GM19043 (cell line): Measurements from ENCODE around the gene TPD52L2.
"Not testable (repeated sequence)": the region's sequence is repeated elsewhere in the genome, so short reads cannot be mapped to it uniquely, and the experiment has no call there.

Source experiments
- ATAC-seq: cut with Tn5 transposase; IDR thresholded peaks from one replicate; pipeline ENCODE4 v1.9.1; 2021; ENCODE audit warnings: low read depth; ENCODE audit not compliant: unreplicated experiment

The TPD52L2 gene

DNA sequence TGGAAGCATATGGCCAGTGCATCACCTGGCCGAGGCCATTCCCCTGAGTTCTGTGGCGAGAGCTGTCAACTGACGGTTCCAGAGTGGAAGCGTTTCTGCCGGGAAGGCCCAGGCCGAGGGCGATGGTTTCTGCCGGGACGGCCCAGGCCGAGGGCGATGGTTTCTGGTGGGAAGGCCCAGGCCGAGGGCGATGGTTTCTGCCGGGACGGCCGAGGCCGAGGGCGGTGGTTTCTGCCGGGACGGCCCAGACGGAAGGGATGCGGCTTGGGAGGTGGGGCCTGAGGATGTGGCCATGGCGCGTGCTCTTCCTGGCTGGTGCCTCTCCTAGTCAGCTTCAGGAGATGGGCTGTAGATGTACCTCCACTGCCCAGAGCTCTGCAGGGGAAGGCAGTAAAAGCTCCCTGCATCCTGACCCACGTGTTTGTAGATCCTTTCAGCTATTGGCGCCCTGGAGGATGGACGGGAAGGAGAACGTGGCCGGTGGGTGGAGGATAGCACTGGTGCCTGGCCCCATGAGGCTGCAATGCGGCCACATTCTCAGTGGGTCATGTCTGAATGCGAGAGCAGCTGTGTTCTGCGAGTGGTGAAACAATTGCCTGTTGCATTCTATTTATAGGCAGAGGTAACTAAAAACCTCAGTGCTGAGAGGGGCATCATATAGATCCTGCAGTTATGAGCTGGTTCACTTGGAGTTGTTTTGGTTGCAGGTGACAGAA, 12.8 kb downstream of the TPD52L2 start:
- no peak for ATAC-seq

GRCh38 chr20:63878899-63879663, 14.0 kb downstream of the TPD52L2 start:
- ATAC-seq: no peak

DNA sequence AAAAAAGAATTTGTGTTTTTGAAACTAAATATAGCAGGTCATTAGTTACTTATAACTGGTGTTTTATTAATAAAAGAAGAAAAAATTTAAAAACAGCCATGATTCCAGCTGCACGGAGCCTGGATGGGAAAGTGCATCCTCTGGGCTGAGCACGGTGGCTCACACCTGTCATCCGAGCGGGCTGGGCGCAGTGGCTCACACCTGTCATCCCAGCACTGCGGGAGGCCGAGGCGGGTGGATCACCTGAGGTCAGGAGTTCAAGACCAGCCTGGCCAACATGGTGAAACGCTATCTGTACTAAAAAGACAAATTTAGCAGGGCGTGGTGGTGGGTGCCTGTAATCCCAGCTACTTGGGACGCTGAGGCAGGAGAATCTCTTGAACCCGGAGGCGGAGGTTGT, 15.8 kb downstream of the TPD52L2 start:
- ATAC-seq: not testable (repeated sequence)

- no peak for ATAC-seq
These were observed 16.6 kb downstream of the TPD52L2 start for GRCh38 chr20:63881451-63882226.

DNA sequence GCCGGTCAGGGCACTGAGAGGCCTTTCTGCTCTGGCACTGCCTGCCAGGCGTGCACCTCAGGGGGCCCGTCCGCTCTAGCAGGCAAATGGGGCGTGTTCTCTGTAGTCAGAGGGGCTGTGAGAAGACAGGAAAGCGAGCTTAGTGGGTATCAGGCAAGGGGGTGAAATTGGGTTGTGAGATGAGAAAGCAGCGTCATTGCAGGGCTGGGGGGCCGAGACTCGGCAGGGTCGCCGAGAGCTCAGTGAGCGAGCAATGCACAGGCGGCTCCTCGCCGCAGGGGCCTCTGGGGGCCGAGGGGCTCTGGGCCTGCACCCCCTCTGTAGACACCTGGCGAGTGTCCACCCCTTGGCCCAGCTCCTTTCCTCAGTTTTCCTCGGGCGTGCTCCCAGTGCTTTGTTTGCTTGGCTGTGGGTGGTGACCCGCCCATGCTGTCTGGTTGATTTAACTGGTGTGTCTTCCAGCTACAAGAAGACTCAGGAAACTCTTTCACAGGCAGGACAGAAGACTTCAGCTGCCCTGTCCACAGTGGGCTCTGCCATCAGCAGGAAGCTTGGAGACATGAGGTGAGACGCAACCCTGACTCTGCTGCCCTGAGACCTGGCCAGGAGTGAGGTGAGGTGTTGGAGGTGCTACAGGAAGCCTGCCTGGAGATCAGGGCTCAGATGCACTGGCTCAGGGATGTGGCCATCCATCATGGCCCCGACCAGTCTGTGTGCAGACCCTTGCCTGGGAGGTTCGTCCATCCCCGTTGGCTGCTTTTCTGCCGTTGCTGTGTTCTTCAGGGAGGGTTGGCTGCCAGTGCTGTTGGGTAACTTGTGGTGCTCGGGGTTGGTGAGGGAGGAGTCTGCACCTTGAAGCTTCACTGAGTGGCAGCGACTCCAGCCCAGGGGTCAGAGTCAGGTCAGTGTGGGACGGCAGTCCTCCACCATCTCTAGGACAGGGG, 17.5 kb downstream of the TPD52L2 start:
- ATAC-seq: no peak

- no peak for ATAC-seq
These were observed 18.1 kb downstream of the TPD52L2 start for GRCh38 chr20:63883201-63883593.

GRCh38 chr20:63884506-63885263, 19.6 kb downstream of the TPD52L2 start:
- no peak for ATAC-seq

DNA sequence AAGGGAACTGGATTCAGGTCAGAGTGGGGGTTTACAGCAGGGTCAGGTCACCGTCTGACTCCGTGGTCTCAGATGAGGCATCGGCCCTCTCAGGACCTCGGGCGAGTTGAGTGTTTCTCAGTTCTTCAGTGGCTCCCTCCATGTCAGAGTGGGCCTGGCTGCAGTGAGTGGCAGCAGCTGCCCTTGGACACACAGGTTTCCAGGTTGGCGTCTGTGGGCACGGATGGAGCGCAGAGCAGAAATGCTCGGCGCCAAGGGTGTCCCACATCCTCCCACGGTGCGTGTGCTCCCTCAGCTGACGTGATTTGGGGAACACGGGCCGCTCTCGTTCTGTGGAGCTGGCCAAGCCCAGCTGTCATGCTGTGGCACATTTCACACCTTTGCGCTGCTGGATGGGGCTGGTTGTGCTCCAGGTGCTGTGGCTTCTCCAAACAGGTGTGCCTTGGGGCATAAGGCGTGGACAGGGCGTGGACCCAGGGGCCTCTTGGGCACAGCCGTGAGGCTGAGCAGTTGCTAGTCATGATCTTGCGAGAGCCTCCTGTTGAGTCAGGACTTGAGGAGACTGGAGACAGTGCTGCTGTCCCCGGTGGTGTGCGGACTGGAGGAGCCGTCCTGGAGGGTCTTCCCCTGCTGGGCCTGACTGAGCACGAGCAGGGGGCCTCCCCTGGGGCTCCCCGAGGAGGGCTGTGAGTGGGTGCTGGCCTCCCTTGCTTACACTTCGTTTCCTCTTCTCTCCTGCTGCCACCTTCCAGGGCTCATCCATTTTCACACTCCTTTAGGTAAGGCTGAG, 20.4 kb downstream of the TPD52L2 start:
- ATAC-seq: no peak

DNA sequence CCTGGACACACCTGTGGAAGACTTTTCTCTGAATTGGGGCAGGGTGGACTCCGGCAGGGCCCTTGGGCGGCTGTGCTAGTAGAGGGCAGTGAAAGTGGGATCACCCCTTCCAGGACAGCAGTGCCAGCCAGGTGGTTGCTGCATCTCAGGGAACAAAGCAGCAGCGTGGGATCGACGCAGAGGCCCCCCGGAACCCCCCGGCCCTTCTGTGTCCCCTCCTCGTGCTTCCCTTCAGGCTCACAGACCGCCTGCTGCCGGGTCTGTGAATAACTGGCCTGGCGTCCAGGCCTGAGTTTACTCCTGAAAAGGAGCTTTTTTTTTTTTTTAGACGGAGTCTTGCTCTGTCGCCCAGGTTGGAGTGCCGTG, 21.0 kb downstream of the TPD52L2 start:
- no peak for ATAC-seq

- ATAC-seq: no peak
These were observed 21.9 kb downstream of the TPD52L2 start for GRCh38 chr20:63886921-63887320.

DNA sequence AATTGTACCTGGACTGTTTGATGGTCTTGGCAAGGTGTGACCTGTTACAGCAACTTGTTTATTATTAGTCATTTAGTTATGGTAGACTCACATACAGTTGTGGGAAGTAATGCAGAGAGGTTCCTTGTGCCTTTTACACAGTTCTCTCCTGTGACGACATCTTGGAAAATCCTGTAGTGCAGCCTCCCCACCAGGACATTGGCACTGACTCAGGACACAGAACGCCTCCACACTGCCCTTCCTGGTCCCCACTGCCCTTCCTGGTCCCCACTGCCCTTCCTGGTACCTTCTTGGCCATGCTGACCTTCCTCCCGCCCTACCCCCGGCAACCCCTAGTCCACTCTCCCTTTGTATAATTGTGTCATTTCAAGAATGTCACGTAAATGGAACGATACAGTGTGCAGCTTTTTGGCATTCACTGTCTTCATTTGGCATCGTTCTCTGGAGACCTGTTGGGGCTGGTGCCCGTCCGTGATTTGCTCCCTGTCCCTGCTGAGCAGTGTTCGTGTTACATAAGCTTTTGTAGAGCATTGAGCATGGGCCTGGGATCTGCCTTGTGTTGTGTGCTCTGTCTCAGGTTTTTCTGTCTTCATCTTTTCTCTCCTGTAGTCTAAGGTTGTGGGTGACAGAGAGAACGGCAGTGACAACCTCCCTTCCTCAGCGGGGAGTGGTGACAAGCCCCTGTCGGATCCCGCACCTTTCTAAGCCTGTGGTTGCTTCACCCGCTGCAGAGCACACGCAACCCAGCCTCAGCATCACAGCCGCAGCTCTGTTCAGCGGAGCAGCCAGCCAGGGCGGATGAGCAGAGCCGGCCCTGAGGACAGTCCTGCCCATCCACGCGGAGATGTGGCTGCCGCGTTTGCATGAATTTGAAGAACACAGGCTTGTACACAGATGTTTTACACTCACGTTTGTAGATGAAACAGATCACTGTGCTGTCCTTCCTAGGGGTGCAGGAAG, 24.5 kb downstream of the TPD52L2 start:
- ATAC-seq: no peak

DNA sequence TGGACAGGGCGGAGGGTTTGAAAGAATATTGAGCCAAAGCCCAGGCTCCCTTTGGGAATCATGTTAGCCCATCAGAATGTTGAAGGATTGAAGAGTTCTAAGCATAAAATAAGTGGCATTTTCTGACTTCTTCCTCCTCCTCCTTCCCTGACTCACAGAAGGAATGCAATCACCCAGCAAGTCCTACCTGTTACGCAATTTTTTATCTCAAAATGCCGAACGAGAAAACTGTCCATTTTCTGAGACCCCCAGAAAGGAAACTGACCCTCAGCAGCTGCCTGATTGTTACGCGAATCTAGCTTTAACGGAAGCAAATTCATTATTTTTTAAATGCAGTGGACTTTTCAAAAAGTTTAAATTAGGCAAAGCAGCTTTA, 25.1 kb downstream of the TPD52L2 start:
- ATAC-seq: no peak

GRCh38 chr20:63890616-63891015, 25.5 kb downstream of the TPD52L2 start:
- ATAC-seq: no peak

DNA sequence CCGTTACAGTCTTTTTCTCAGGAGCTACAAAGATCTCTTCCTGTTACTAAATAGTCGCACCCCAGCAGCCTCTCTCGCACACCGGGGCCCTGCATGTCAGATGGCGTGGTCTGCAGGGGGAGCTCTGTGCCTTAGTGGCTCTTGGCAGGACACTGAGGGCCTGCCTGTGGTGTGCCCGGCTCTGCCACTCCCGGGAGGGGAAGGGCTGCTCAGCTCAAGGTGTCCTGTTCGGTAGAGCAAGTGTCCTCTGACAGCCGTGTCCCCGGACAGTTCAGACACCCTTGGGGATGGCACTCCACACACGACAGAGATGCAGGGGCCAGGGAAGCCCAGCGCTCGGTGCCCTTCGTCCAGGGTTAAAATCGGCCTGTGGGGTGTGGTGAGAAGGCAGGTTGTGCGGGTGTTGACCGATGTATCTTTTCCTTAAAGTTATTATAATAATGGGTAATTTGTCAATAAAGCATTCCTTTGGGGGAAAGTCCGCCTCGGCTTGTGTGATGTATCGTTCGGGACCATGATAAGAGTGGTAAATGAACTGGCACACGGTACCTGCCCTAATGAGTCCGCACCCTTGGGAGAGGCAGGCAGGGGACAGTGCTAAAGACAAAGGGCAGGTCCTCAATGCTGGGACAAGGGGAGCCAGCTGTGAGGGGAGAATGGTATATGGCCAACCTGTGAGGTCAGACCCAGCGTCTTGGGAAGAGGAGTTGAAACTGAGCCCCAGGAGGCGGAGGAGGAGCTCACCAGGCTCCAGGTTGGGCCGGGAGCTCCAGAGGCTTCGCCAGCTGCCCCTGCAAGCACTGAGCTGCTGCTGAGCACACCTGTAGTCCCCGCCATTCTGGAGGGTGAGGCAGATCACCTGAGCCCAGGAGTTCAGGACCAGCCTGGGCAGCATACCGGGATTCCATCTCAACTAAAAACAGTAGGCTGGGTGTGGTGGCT, 26.3 kb downstream of the TPD52L2 start:
- no peak for ATAC-seq

DNA sequence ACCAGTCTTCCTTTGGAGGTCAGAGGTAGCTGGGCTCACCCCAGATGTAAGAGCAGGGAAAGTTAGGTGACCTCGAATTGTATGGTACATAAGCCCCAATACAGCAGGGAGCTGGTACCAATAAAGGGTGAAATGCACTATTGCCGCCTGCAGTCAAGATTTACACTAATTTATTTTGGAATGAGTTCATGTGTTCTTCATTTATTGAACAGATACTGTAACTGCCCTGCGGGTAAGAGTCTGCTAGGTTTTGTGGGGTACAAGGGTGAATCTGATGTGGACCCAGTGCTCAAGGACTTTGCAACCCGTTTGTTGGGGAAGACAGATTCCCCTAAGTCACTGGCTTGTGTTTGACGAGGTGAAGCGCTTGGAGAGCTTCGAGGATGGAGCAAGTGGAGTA, 27.3 kb downstream of the TPD52L2 start:
- no peak for ATAC-seq

GRCh38 chr20:63893999-63894357, 28.9 kb downstream of the TPD52L2 start:
- ATAC-seq: no peak
